Stimulated activated effector memory CD8-positive, alpha-beta T cell treated with anti-CD3 and anti-CD28 coated beads, Interleukin-12 subunit alpha, Interleukin-12 subunit beta, amount 100 ng/mL, for 72 hours (primary cell): ENCODE data around the gene USB1.
A peak's percentile ranks its signal among the peaks of the same experiment; 100 is the strongest.

Source experiments
- ATAC-seq: fragments of 150-1000 bp; cut with Tn5 transposase; 2 replicates; pipeline ENCODE4 v1.10.0; 2021
- DNase-seq, 2 donors: peaks; one replicate each; pipeline ENCODE4 v3.0.0; 2021 to 2022; ENCODE audit warnings: low spot score in 2 of 2
- H3K27ac Mint-ChIP-seq: one replicate; pipeline ENCODE4 v1.8.0; 2022; ENCODE audit warnings: mild to moderate bottlenecking, mixed read lengths
- H3K36me3 Mint-ChIP-seq: one replicate; pipeline ENCODE4 v1.8.0; 2022; ENCODE audit warnings: mild to moderate bottlenecking, mixed read lengths
- H3K4me1 Mint-ChIP-seq: one replicate; pipeline ENCODE4 v1.8.0; 2022; ENCODE audit warnings: mixed read lengths
- H3K4me3 Mint-ChIP-seq: one replicate; pipeline ENCODE4 v1.8.0; 2022; ENCODE audit warnings: mild to moderate bottlenecking, mixed read lengths
- H3K9me3 Mint-ChIP-seq: one replicate; pipeline ENCODE4 v1.8.0; 2022; ENCODE audit warnings: mixed read lengths

Gene USB1

DNA sequence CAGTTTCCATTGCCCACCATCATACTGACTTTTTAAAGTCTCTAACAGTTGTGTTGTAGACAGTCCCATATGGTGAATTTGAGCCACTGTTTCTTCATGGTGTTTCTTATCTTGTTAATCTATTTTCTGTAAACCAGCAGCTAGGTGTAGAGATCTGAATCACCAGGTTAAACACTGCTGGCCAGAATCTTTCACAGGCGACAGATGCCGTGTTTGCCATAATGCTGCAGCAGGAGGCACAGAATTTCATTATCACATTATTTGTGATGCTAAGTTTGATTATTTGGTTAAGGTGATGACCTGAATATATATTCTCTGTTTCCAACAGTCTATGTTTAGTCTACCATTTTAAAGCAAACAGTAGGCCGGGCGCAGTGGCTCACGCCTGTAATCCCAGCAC, 18.8 kb upstream of the USB1 start:
- Mint-ChIP-seq H3K4me1 (peaks cover 15% of the 10 kb centered on the region), H3K4me3 (no peak overlapping the region), H3K27ac (no peak overlapping the region), H3K36me3 (peaks cover 5% of the 10 kb centered on the region), H3K9me3 (no peaks in the 10 kb centered on the region)
- ATAC-seq (no peak), DNase-seq (no peak)

- peak overlapping the region; percentile 89 for H3K27ac Mint-ChIP-seq
- no peaks in the 10 kb centered on the region for H3K36me3 Mint-ChIP-seq
- DNase-seq (peak; percentile 86 to 93), ATAC-seq (peak; percentile 97)
- peak overlapping the region; percentile 87 for H3K4me3 Mint-ChIP-seq
- no peaks in the 10 kb centered on the region for H3K9me3 Mint-ChIP-seq
- peaks cover 15% of the 10 kb centered on the region for H3K4me1 Mint-ChIP-seq
Observed at GRCh38 chr16:57984443-57985203, 16.6 kb upstream of the USB1 start.

GRCh38 chr16:57985204-57986181, 15.7 kb upstream of the USB1 start:
- ATAC-seq, result peak; percentile 73

GRCh38 chr16:57986196-57986595, 15.0 kb upstream of the USB1 start:
- ATAC-seq, result no peak
- Mint-ChIP-seq H3K36me3 (no peaks in the 10 kb centered on the region), H3K9me3 (no peaks in the 10 kb centered on the region), H3K4me1 (peaks cover 15% of the 10 kb centered on the region), H3K4me3 (peak overlapping the region; percentile 87), H3K27ac (no peak overlapping the region)
- DNase-seq, result no peak

More at GRCh38 chr16:57985204-57986181, 15.7 kb upstream of the USB1 start:
- Mint-ChIP-seq H3K36me3 (no peaks in the 10 kb centered on the region), H3K4me1 (peaks cover 15% of the 10 kb centered on the region), H3K27ac (peak overlapping the region; percentile 89), H3K9me3 (no peaks in the 10 kb centered on the region), H3K4me3 (peak overlapping the region; percentile 87)
- no peak for DNase-seq

GRCh38 chr16:57987441-57988177, 13.6 kb upstream of the USB1 start:
- Mint-ChIP-seq H3K27ac (no peak overlapping the region), H3K4me1 (peaks cover 18% of the 10 kb centered on the region), H3K4me3 (no peak overlapping the region), H3K9me3 (no peaks in the 10 kb centered on the region), H3K36me3 (no peaks in the 10 kb centered on the region)
- ATAC-seq (no peak), DNase-seq (no peak)

DNA sequence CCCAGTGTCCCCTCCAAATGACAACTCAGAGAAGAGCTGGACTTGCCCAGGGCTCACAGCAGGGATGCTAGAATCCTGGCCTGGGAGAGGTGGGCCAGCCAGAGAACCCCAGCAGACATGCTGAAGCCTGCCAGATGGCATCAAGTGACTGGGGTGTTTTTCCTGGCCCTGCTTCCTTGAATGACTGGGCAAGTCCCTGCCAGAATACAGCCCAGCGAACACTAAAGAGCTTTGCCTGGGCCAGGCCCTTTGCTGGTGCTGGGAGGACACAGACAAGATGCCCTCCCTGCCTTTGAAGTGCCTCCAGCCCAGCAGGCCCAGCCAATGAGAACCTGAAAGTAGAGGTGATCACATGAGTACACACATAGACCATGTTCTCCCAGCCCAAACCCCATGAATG, 12.3 kb upstream of the USB1 start:
- no peak for DNase-seq
- no peak for ATAC-seq
- H3K4me1 Mint-ChIP-seq, result peaks cover 24% of the 10 kb centered on the region
- H3K9me3 Mint-ChIP-seq, result no peaks in the 10 kb centered on the region
- H3K36me3 Mint-ChIP-seq, result no peaks in the 10 kb centered on the region
- H3K27ac Mint-ChIP-seq, result no peak overlapping the region
- H3K4me3 Mint-ChIP-seq, result no peak overlapping the region

DNA sequence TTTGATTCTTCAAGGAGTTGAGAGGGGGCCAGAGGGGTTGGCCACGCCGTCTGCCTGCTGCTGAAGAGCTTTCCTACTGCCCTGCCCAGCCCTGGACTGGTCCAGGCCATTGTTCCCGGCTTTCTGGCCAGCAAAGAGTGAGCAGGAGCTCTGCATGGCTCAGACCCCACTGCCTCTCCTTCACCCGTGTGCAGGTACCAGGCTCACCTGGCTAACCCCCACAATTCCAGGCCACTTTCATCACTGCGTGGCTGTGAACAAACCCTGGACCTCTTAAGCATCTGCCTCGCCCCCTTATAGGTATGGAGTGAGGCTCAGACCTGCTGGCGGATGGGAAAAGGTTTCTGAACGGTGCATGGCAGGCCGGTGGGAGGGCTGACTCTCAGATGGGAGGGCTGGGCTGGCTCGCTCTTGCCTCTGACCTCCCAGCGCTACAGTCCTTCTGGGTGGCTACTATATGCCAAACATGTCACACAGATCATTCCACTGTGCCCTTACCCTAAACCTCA, 9.6 kb upstream of the USB1 start:
- Mint-ChIP-seq H3K27ac (peak overlapping the region; percentile 30), H3K9me3 (no peaks in the 10 kb centered on the region), H3K4me1 (peaks cover 29% of the 10 kb centered on the region), H3K4me3 (no peak overlapping the region), H3K36me3 (peaks cover 12% of the 10 kb centered on the region)
- DNase-seq, result no peak
- no peak for ATAC-seq

DNA sequence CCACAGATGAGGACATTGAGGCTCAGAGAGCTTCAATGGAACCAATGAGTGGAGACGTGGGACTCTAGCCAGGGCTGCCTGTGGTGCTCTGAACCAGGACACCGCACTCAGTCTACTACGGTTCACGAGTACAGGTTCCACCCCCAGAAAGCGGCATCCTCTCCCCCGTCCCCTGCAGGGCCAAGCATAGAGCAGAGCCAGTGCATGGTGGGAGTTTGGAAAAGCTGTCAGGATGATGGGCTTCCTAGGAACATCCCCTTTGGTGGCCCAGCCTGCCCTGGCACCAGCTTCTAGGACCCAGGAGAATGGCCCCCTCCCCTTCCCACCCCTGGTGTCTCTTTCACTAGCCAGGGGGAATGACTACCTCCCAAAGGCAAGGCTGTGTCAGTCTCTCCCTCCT, 9.1 kb upstream of the USB1 start:
- Mint-ChIP-seq H3K9me3 (no peaks in the 10 kb centered on the region), H3K4me3 (no peak overlapping the region), H3K27ac (peak overlapping the region; percentile 81), H3K36me3 (peaks cover 17% of the 10 kb centered on the region), H3K4me1 (peaks cover 29% of the 10 kb centered on the region)
- DNase-seq (no peak), ATAC-seq (no peak)

DNA sequence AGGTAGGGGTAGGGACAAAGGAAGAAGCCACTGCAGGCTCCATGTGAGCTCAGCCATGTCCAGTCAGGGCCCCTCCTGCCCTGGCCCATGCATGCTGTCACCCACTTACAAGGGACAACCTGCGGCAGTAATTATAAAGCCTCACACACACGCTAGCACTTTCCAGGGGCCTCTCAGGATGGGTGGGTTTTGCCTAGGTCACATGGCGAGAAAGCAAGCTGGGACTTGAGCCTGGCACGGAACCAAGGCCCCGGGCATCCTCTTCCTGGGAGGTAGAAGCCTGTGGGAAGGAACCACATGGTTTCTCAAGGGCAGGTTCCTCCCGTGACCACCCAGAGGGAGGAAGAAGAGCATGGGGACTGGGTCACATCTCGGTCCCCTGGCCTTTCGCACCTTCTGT, 7.8 kb upstream of the USB1 start:
- Mint-ChIP-seq H3K9me3 (no peaks in the 10 kb centered on the region), H3K27ac (peak overlapping the region; percentile 81), H3K36me3 (peaks cover 27% of the 10 kb centered on the region), H3K4me1 (peaks cover 42% of the 10 kb centered on the region), H3K4me3 (no peak overlapping the region)
- DNase-seq, result no peak
- no peak for ATAC-seq

DNA sequence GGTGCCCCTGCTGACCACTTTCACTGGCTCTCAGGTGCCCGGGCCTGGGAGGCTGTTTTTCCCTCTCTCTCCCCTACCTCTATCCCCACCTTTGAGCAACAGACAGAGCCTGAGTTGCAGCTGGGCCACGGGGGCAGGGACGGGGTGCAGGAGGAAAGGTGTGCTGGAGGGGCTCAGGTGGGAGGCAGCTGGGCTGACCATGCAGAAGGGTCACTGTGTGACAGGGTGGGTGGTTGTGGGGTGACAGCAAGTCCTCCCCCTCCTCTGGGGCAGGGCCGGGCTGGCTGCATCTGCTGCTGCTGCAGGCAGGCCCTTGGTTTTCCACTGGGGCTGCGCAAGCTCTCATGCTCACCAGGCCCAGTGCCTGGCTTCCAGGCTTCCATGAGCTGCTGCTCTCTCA, 7.3 kb upstream of the USB1 start:
- no peak for DNase-seq
- no peak overlapping the region for H3K27ac Mint-ChIP-seq
- H3K4me1 Mint-ChIP-seq, result peaks cover 47% of the 10 kb centered on the region
- H3K4me3 Mint-ChIP-seq, result no peak overlapping the region
- no peaks in the 10 kb centered on the region for H3K9me3 Mint-ChIP-seq
- H3K36me3 Mint-ChIP-seq, result peaks cover 32% of the 10 kb centered on the region
- ATAC-seq, result no peak

GRCh38 chr16:57994361-57994760, 6.8 kb upstream of the USB1 start:
- H3K36me3 Mint-ChIP-seq, result peaks cover 36% of the 10 kb centered on the region
- peak overlapping the region; percentile 76 for H3K27ac Mint-ChIP-seq
- no peaks in the 10 kb centered on the region for H3K9me3 Mint-ChIP-seq
- peaks cover 52% of the 10 kb centered on the region for H3K4me1 Mint-ChIP-seq
- H3K4me3 Mint-ChIP-seq, result no peak overlapping the region
- ATAC-seq (no peak), DNase-seq (no peak)

DNA sequence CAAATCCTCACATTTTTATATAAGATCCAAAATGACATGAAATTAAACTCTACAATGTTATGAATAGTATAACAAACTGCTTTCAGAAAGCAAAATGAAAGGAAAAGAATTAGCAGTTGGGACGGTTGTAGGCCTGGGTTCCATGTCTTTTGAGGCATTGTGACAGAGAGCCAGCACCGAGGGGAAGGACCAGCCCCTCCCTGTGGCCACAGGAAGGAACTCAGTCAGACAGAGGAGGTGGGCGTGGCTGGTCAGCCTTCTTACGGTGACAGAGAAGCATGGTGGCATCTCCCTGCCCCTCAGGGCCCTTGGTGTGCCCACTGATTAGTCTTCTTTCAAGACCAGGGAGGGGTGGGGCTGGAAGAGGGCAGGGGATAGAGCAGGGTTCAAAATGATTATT, 6.4 kb upstream of the USB1 start:
- peaks cover 53% of the 10 kb centered on the region for H3K4me1 Mint-ChIP-seq
- H3K36me3 Mint-ChIP-seq, result peaks cover 38% of the 10 kb centered on the region
- peak in 1 of 2 donors; percentile 72 for DNase-seq
- ATAC-seq, result peak; percentile 65
- H3K9me3 Mint-ChIP-seq, result no peaks in the 10 kb centered on the region
- no peak overlapping the region for H3K4me3 Mint-ChIP-seq
- H3K27ac Mint-ChIP-seq, result peak overlapping the region; percentile 76

GRCh38 chr16:57995721-57996405, 5.3 kb upstream of the USB1 start:
- peaks cover 39% of the 10 kb centered on the region for H3K36me3 Mint-ChIP-seq

GRCh38 chr16:57996406-57997175, 4.6 kb upstream of the USB1 start:
- Mint-ChIP-seq H3K36me3 (peaks cover 42% of the 10 kb centered on the region), H3K4me3 (no peak overlapping the region), H3K4me1 (peaks cover 60% of the 10 kb centered on the region), H3K27ac (peak overlapping the region; percentile 76), H3K9me3 (no peaks in the 10 kb centered on the region)
- DNase-seq, result no peak
- no peak for ATAC-seq

More at GRCh38 chr16:57995721-57996405, 5.3 kb upstream of the USB1 start:
- DNase-seq (no peak), ATAC-seq (no peak)
- no peaks in the 10 kb centered on the region for H3K9me3 Mint-ChIP-seq
- H3K4me1 Mint-ChIP-seq, result peaks cover 53% of the 10 kb centered on the region
- no peak overlapping the region for H3K4me3 Mint-ChIP-seq
- H3K27ac Mint-ChIP-seq, result peak overlapping the region; percentile 76
